K562 (cell line): ENCODE results near the gene ARHGAP42. TPM values are rescaled to one million over a fixed set of nuclear protein-coding genes. Genes with fewer than 3 reads are reported as not detected.

Experiments
- ATAC-seq: fragments of 200-7000 bp; cut with Tn5 transposase; 3 replicates; pipeline ENCODE4 v1.9.1; 2020; ENCODE audit warnings: moderate library complexity
- BruUV-seq: library from RNA; stranded (reverse); fragments of 400-500 nt; replicated peaks from 2 replicates; lab custom pipeline; 2021; lab: Mats Ljungman, UMichigan
- CTCF ChIA-PET: fragments of 300-600 bp; formaldehyde crosslinking; extraction: SDS; loops from one replicate; lab custom pipeline; 2021; ENCODE audit warnings: low intra/inter-chr PET ratio; lab: Yijun Ruan, JAX
- POLR2A ChIA-PET: fragments of 300-600, 350-650 bp; sonication (Branson Sonifier 250); formaldehyde crosslinking; extraction: SDS; loops from one replicate; lab custom pipeline; 2021; ENCODE audit warnings: antibody characterized with exemption, inconsistent platforms; lab: Yijun Ruan, JAX
- DNase-seq, 4 experiments: peaks; one replicate each; pipeline versions ENCODE4 v3.0.0 to v3.0.0-alpha.2; 2011 to 2018; ENCODE audit warnings: low spot score in 3 of 4, mixed read lengths in 3 of 4; ENCODE audit errors: extremely low read depth in 1 of 4
- FAIRE-seq: peaks from 2 replicates; lab custom pipeline; 2011; peaks lifted over from hg19 to GRCh38; lab: Jason Lieb, UNC
- H2AFZ ChIP-seq: 2 replicates; pipeline ENCODE4 v1.6.0; 2011; ENCODE audit warnings: low read depth, low read length, control low read depth, inconsistent platforms
- H3K27ac ChIP-seq: fragments of 200-600 bp; 3 replicates; pipeline ENCODE4 v1.8.0; 2011; ENCODE audit warnings: low read depth, mild to moderate bottlenecking, control low read depth, inconsistent platforms, low read length, moderate library complexity, mixed read lengths; ENCODE audit errors: extremely low read depth
- H3K27me3 ChIP-seq, 2 experiments: fragments of 300-600 bp in 1 of 2; 2 replicates in 1 of 2; 3 replicates in 1 of 2; pipeline versions ENCODE4 v1.6.0 to v1.8.0; 2011; ENCODE audit warnings: inconsistent platforms in 2 of 2, low read length in 2 of 2, mild to moderate bottlenecking in 1 of 2, mixed read lengths in 1 of 2, moderate library complexity in 1 of 2; ENCODE audit not compliant: control insufficient read depth in 2 of 2, insufficient read depth in 2 of 2
- H3K36me3 ChIP-seq: fragments of 300-600 bp; 3 replicates; pipeline ENCODE4 v1.8.0; 2011; ENCODE audit warnings: mild to moderate bottlenecking, low read length, inconsistent platforms; ENCODE audit not compliant: control insufficient read depth, insufficient read depth
- H3K4me1 ChIP-seq, 2 experiments: fragments of 200-600 bp in 1 of 2; replicated peaks in 1 of 2; 2 replicates in 1 of 2; 3 replicates in 1 of 2; pipeline versions ENCODE4 v1.5.1 to v1.8.0; 2011; ENCODE audit warnings: inconsistent platforms in 2 of 2, low read length in 2 of 2, mild to moderate bottlenecking in 1 of 2, mixed read lengths in 1 of 2, moderate library complexity in 1 of 2; ENCODE audit not compliant: control insufficient read depth in 2 of 2, insufficient read depth in 2 of 2
- H3K4me2 ChIP-seq: 2 replicates; pipeline ENCODE4 v1.6.1; 2011; ENCODE audit warnings: low read length, control low read depth, inconsistent platforms, mixed read lengths; ENCODE audit not compliant: insufficient read depth
- H3K4me3 ChIP-seq: fragments of 200-600 bp; sonication (generic), shearing (Covaris generic); 2 replicates; pipeline ENCODE4 v1.5.1; 2016; ENCODE audit warnings: control low read depth, inconsistent platforms
- H3K79me2 ChIP-seq: fragments of 200-600 bp; 3 replicates; pipeline ENCODE4 v1.8.0; 2011; ENCODE audit warnings: low read length, inconsistent platforms; ENCODE audit not compliant: control insufficient read depth, insufficient read depth
- H3K9ac ChIP-seq, 2 experiments: 2 replicates each; pipeline versions ENCODE4 v1.6.0 to v1.6.1; 2011; ENCODE audit warnings: low read depth in 2 of 2, low read length in 2 of 2, control low read depth in 1 of 2, inconsistent platforms in 1 of 2, mild to moderate bottlenecking in 1 of 2, mixed read lengths in 1 of 2; ENCODE audit not compliant: insufficient read depth in 1 of 2
- H3K9me1 ChIP-seq: one replicate; pipeline ENCODE4 v1.6.0; 2011; ENCODE audit warnings: inconsistent platforms, mild to moderate bottlenecking, low read length, moderate library complexity; ENCODE audit not compliant: control insufficient read depth, insufficient read depth
- H3K9me3 ChIP-seq: replicated peaks from 2 replicates; pipeline ENCODE4 v1.5.1; 2011; ENCODE audit warnings: low read depth, low read length, inconsistent platforms; ENCODE audit not compliant: control insufficient read depth, insufficient read depth
- H4K20me1 ChIP-seq: replicated peaks from 2 replicates; pipeline ENCODE4 v1.6.1; 2011; ENCODE audit warnings: low read length, inconsistent platforms, mixed read lengths; ENCODE audit not compliant: control insufficient read depth, insufficient read depth
- FOSL1 ChIP-seq: fragments of 200-800 bp; sonication (Bioruptor generic); conservative IDR thresholded peaks from 2 replicates; pipeline ENCODE4 v1.6.1; 2016; ENCODE audit warnings: missing genetic modification characterization, missing compliant biosample characterization
- MYC ChIP-seq, 2 experiments: fragments of 250-450 bp in 1 of 2; sonication (Bioruptor Pico) in 1 of 2; IDR thresholded peaks; 2 replicates each; pipeline versions ENCODE4 v1.5.1 to v1.6.1; 2012 to 2021; ENCODE audit warnings: low read depth in 2 of 2, borderline replicate concordance in 1 of 2, improper control_type of control experiment in 1 of 2, low read length in 1 of 2, mild to moderate bottlenecking in 1 of 2, moderate library complexity in 1 of 2
- NFYB ChIP-seq: IDR thresholded peaks from 2 replicates; pipeline ENCODE4 v1.6.1; 2011; ENCODE audit warnings: mild to moderate bottlenecking, moderate library complexity; ENCODE audit not compliant: insufficient read length; ENCODE audit errors: extremely low read depth
- POLR2AphosphoS2 ChIP-seq: IDR thresholded peaks from 2 replicates; pipeline ENCODE4 v1.6.1; 2012; ENCODE audit warnings: low read length, improper control_type of control experiment
- ZFX ChIP-seq: sonication (generic); formaldehyde crosslinking; IDR thresholded peaks from 2 replicates; pipeline ENCODE4 v1.8.0; 2022; ENCODE audit warnings: mild to moderate bottlenecking, missing genetic modification reagents, moderate library complexity
- ZSCAN32 ChIP-seq: fragments of 450-650 bp; formaldehyde crosslinking; IDR thresholded peaks from 2 replicates; pipeline ENCODE4 v1.4.0; 2020; ENCODE audit warnings: mild to moderate bottlenecking, moderate library complexity
- WGBS: fragments of 100-300 bp; shearing (Covaris generic); methylation state at CpG from one replicate; pipeline ENCODE4 v1.1.6; 2016; ENCODE audit warnings: low coverage, mixed read lengths; ENCODE audit not compliant: insufficient coverage; ENCODE audit errors: missing lambda C conversion rate; 5-methylcytosine and 5-hydroxymethylcytosine counted together
- in situ Hi-C: fragments of 300-500 bp; cut with MboI; formaldehyde crosslinking; loops from 4 replicates; pipeline ENCODE4 v1.15.0; 2018; ENCODE audit warnings: inconsistent platforms, mixed read lengths
- intact Hi-C: fragments of 100-400 bp; cut with micrococcal nuclease; formaldehyde crosslinking; loops from 2 replicates; pipeline ENCODE4 v1.14.2; 2022
- polyA plus RNA-seq, 8 experiments: library from polyadenylated mRNA; depleted of rRNA in 4 of 8; stranded (reverse) in 5 of 8; unstranded in 3 of 8; fragments of >200 nt; fragmentation: Nextera tagmentation in 2 of 8; fragmentation: Illumina TruSeq in 1 of 8; extraction: Ambion mirVana in 2 of 8; extraction: Trizol in 1 of 8; gene quantifications; 2 replicates each; pipeline versions ENCODE4 v1.2.1 to v1.2.3, GENCODE V29; 2011 to 2014; ENCODE audit warnings: inconsistent platforms in 1 of 8, missing spikeins in 1 of 8
- total RNA-seq, 7 experiments: library from RNA; depleted of rRNA in 6 of 7; stranded (reverse); fragments of >200 nt in 6 of 7; fragmentation: Illumina TruSeq in 2 of 7; extraction: Trizol in 2 of 7; gene quantifications; 2 replicates each; pipeline versions ENCODE4 v1.2.1 to v1.2.3, GENCODE V29; 2011 to 2021; ENCODE audit warnings: low replicate concordance in 1 of 7
- TF ChIP-seq, protein P1 (sequence below), 2 experiments: fragments of 450-650 bp in 1 of 2; sonication (generic) in 1 of 2; formaldehyde crosslinking in 1 of 2; IDR thresholded peaks in 1 of 2; conservative IDR thresholded peaks in 1 of 2; 2 replicates each; pipeline versions ENCODE4 v1.6.1 to v1.8.1; 2016 to 2023; ENCODE audit warnings: mild to moderate bottlenecking in 2 of 2, moderate library complexity in 2 of 2, inconsistent platforms in 1 of 2, missing genetic modification reagents in 1 of 2

ARHGAP42 gene
- total and polyA plus RNA-seq, 9 of the 15 experiments (the other 6 are each of a cell fraction or from before 2014, with no cell fraction given): 0.95 to 6.1 (median 2.4) TPM

DNA sequence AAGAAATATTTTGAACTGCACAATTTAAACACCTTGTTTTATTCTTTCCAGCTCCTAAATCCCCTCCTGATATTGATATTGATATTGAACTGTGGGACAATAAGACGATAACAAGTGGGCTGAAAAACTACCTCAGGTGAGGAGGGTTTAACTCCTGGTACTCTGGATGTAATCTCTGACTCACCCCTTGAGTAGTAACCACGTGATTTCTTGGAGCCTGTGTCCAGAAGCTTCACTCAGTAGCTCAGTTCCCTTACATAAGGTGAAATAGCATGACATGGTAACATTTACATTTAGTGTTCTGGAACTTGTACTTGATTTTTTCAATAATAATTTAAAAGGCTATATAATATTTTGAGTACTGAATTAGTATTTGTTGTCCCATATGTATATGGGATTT is 274.5 kb downstream of the ARHGAP42 start:
- CTCF ChIA-PET: no interaction called here
- H3K27ac ChIP-seq: no peak overlapping the region
- TF ChIP-seq POLR2AphosphoS2 (no peak), MYC (IDR thresholded peaks at IDR 0.05; ENCODE audit: low read depth, low read length) (no peak), MYC (CRISPR knock-in tag; IDR thresholded peaks at IDR 0.05; ENCODE audit: borderline replicate concordance, low read depth) (no peak), ZFX (CRISPR knock-in tag) (no peak), ZSCAN32 (CRISPR knock-in tag) (no peak), NFYB (no peak), FOSL1 (peak; percentile 49)
- TF ChIP-seq, protein P1, sequence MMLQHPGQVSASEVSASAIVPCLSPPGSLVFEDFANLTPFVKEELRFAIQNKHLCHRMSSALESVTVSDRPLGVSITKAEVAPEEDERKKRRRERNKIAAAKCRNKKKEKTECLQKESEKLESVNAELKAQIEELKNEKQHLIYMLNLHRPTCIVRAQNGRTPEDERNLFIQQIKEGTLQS (IDR thresholded peaks at IDR 0.05): 0 out of 2 replicates have a peak, but pooled peaks have one; percentile 13
- TF ChIP-seq, protein P1 (CRISPR knock-in tag; conservative IDR thresholded peaks at IDR 0.05): no peak
- in situ Hi-C loops: no loop called here
- no peak overlapping the region for H3K4me3 ChIP-seq
- FAIRE-seq (peak; percentile 48), ATAC-seq (peak; percentile 70), DNase-seq (peak in 2 of 4 experiments; percentile 10 to 20)
- no peaks in the 10 kb centered on the region for H3K27me3 ChIP-seq
- H3K9me1 ChIP-seq: no peaks in the 10 kb centered on the region
- no peaks in the 10 kb centered on the region for H3K79me2 ChIP-seq
- POLR2A ChIA-PET: no interaction called here
- intact Hi-C loops: no loop called here
- no TSS peak for BruUV-seq
- WGBS: 6% methylated on average over 2 of the region's 2 CpGs
- no peak overlapping the region for H3K9ac ChIP-seq
- H3K4me2 ChIP-seq: no peak overlapping the region
- no peak overlapping the region for H2AFZ ChIP-seq
- no peaks in the 10 kb centered on the region; a peak in 1 of 5 replicates for H3K4me1 ChIP-seq
- H4K20me1 ChIP-seq: no peaks in the 10 kb centered on the region
- H3K9me3 ChIP-seq: no peaks in the 10 kb centered on the region; the same call in 1 of the 2 replicates
- no peaks in the 10 kb centered on the region for H3K36me3 ChIP-seq
